ENCODE data around the gene COA7.
"Not testable (repeated sequence)": the region's sequence is repeated elsewhere in the genome, so short reads cannot be mapped to it uniquely, and the experiment has no call there.

The COA7 gene

GRCh38 chr1:52686830-52687229, 11.3 kb downstream of the COA7 start:
- no peaks in the 10 kb centered on the region for H3K27me3 Mint-ChIP-seq
- H3K4me1 Mint-ChIP-seq, result peaks cover 24% of the 10 kb centered on the region
- H3K36me3 Mint-ChIP-seq, result peaks cover 36% of the 10 kb centered on the region
- no peak overlapping the region for H3K4me3 Mint-ChIP-seq
- no peaks in the 10 kb centered on the region for H3K9me3 Mint-ChIP-seq
- CTCF ChIA-PET, result interaction anchor here (0.6 to 2.8 kb wide), 15 partner anchors 12 to 515 kb away, joined by 3 to 19 read pairs (median 4); partner anchors contain the start of genes ORC1, PRPF38A and TUT4
- H3K27ac Mint-ChIP-seq, result no peak overlapping the region
- DNase-seq, result no peak

- Mint-ChIP-seq H3K27ac (peak overlapping the region; percentile 47), H3K36me3 (peaks cover 34% of the 10 kb centered on the region), H3K4me1 (peaks cover 24% of the 10 kb centered on the region)
- H3K4me3 Mint-ChIP-seq, H3K9me3 Mint-ChIP-seq, H3K27me3 Mint-ChIP-seq: not testable (repeated sequence)
- CTCF ChIA-PET, result interaction anchor here (0.6 to 2.8 kb wide), 18 partner anchors 10 to 515 kb away, joined by 3 to 19 read pairs (median 4); partner anchors contain the start of genes ORC1, PRPF38A and TUT4
- peak; percentile 87 for DNase-seq
Measured at GRCh38 chr1:52686261-52686751, 11.8 kb downstream of the COA7 start.

- Mint-ChIP-seq H3K4me1 (peaks cover 24% of the 10 kb centered on the region), H3K27ac (no peak overlapping the region), H3K9me3 (no peaks in the 10 kb centered on the region), H3K36me3 (peaks cover 35% of the 10 kb centered on the region), H3K27me3 (no peaks in the 10 kb centered on the region), H3K4me3 (no peak overlapping the region)
- CTCF ChIA-PET, result interaction anchor here (1.0 to 2.8 kb wide), 3 partner anchors 10 to 281 kb away, joined by 3 to 15 read pairs (median 3); partner anchors contain the start of genes ORC1, PRPF38A and SHISAL2A
- no peak for DNase-seq
Measured at GRCh38 chr1:52684545-52684944, 13.6 kb downstream of the COA7 start.

GRCh38 chr1:52683367-52683940, 14.7 kb downstream of the COA7 start:
- CTCF ChIA-PET, result interaction anchor here (1.1 to 1.6 kb wide), 2 partner anchors 17 to 47 kb away, joined by 4 to 6 read pairs; no protein-coding TSS in a partner anchor
- no peak overlapping the region for H3K27ac Mint-ChIP-seq

GRCh38 chr1:52681136-52681535, 17.0 kb downstream of the COA7 start:
- H3K4me3 Mint-ChIP-seq, result no peak overlapping the region
- CTCF ChIA-PET, result no interaction called here
- no peak for DNase-seq
- H3K9me3 Mint-ChIP-seq, result no peaks in the 10 kb centered on the region
- peaks cover 24% of the 10 kb centered on the region for H3K36me3 Mint-ChIP-seq
- no peaks in the 10 kb centered on the region for H3K27me3 Mint-ChIP-seq
- H3K27ac Mint-ChIP-seq, result no peak overlapping the region
- peaks cover 22% of the 10 kb centered on the region for H3K4me1 Mint-ChIP-seq

More at GRCh38 chr1:52683367-52683940, 14.7 kb downstream of the COA7 start:
- no peak for DNase-seq
- Mint-ChIP-seq H3K27me3 (no peaks in the 10 kb centered on the region), H3K4me3 (no peak overlapping the region), H3K36me3 (peaks cover 33% of the 10 kb centered on the region), H3K4me1 (peaks cover 24% of the 10 kb centered on the region), H3K9me3 (no peaks in the 10 kb centered on the region)

GRCh38 chr1:52680353-52680752, 17.8 kb downstream of the COA7 start:
- H3K4me1 Mint-ChIP-seq, result peaks cover 17% of the 10 kb centered on the region
- H3K27me3 Mint-ChIP-seq, result no peaks in the 10 kb centered on the region
- peaks cover 22% of the 10 kb centered on the region for H3K36me3 Mint-ChIP-seq
- no peak for DNase-seq
- H3K9me3 Mint-ChIP-seq, result no peaks in the 10 kb centered on the region
- H3K27ac Mint-ChIP-seq, result no peak overlapping the region
- H3K4me3 Mint-ChIP-seq, result no peak overlapping the region
- CTCF ChIA-PET, result no interaction called here

- Mint-ChIP-seq H3K36me3 (peaks cover 22% of the 10 kb centered on the region), H3K27me3 (no peaks in the 10 kb centered on the region), H3K4me1 (peaks cover 20% of the 10 kb centered on the region), H3K27ac (no peak overlapping the region), H3K4me3 (no peak overlapping the region), H3K9me3 (no peaks in the 10 kb centered on the region)
- CTCF ChIA-PET, result no interaction called here
- no peak for DNase-seq
Measured at GRCh38 chr1:52679498-52679897, 18.6 kb downstream of the COA7 start.

- no peak overlapping the region for H3K27ac Mint-ChIP-seq
- DNase-seq, result no peak
- CTCF ChIA-PET, result no interaction called here
- H3K4me1 Mint-ChIP-seq, result peaks cover 22% of the 10 kb centered on the region
- no peaks in the 10 kb centered on the region for H3K27me3 Mint-ChIP-seq
- no peak overlapping the region for H3K4me3 Mint-ChIP-seq
- H3K9me3 Mint-ChIP-seq, result no peaks in the 10 kb centered on the region
- H3K36me3 Mint-ChIP-seq, result peaks cover 21% of the 10 kb centered on the region
Measured at GRCh38 chr1:52679048-52679447, 19.1 kb downstream of the COA7 start.

- Mint-ChIP-seq H3K36me3 (peaks cover 17% of the 10 kb centered on the region), H3K27ac (peak overlapping the region; percentile 5), H3K4me3 (no peak overlapping the region), H3K9me3 (no peaks in the 10 kb centered on the region), H3K27me3 (no peaks in the 10 kb centered on the region), H3K4me1 (peaks cover 14% of the 10 kb centered on the region)
- no peak for DNase-seq
- CTCF ChIA-PET, result no interaction called here
Measured at GRCh38 chr1:52677076-52677806, 20.9 kb downstream of the COA7 start.

GRCh38 chr1:52676249-52676903, 21.8 kb downstream of the COA7 start:
- no peak overlapping the region for H3K27ac Mint-ChIP-seq
- H3K4me3 Mint-ChIP-seq, result no peak overlapping the region
- no peaks in the 10 kb centered on the region for H3K27me3 Mint-ChIP-seq
- H3K9me3 Mint-ChIP-seq, result no peaks in the 10 kb centered on the region
- peaks cover 14% of the 10 kb centered on the region for H3K4me1 Mint-ChIP-seq
- CTCF ChIA-PET, result interaction anchor here (0.9 to 2.5 kb wide), 2 partner anchors 9 to 10 kb away, joined by 6 to 7 read pairs; no protein-coding TSS in a partner anchor
- DNase-seq, result no peak
- H3K36me3 Mint-ChIP-seq, result peaks cover 17% of the 10 kb centered on the region

GRCh38 chr1:52674497-52675384, 23.4 kb downstream of the COA7 start:
- Mint-ChIP-seq H3K36me3 (peaks cover 20% of the 10 kb centered on the region), H3K4me1 (peaks cover 14% of the 10 kb centered on the region), H3K27ac (peak overlapping the region; percentile 78), H3K9me3 (no peaks in the 10 kb centered on the region), H3K27me3 (no peaks in the 10 kb centered on the region), H3K4me3 (no peak overlapping the region)
- DNase-seq, result no peak
- CTCF ChIA-PET, result interaction anchor here (0.7 to 2.5 kb wide), 4 partner anchors 8 to 14 kb away, joined by 3 to 6 read pairs (median 3); no protein-coding TSS in a partner anchor

- H3K27me3 Mint-ChIP-seq, result no peaks in the 10 kb centered on the region
- H3K27ac Mint-ChIP-seq, result no peak overlapping the region
- CTCF ChIA-PET, result no interaction called here
- H3K9me3 Mint-ChIP-seq, result no peaks in the 10 kb centered on the region
- H3K36me3 Mint-ChIP-seq, result peaks cover 26% of the 10 kb centered on the region
- H3K4me1 Mint-ChIP-seq, result peaks cover 14% of the 10 kb centered on the region
- no peak overlapping the region for H3K4me3 Mint-ChIP-seq
- no peak for DNase-seq
Measured at GRCh38 chr1:52673513-52673912, 24.6 kb downstream of the COA7 start.

GRCh38 chr1:52672946-52673345, 25.2 kb downstream of the COA7 start:
- DNase-seq, result no peak
- Mint-ChIP-seq H3K4me1 (peaks cover 14% of the 10 kb centered on the region), H3K4me3 (no peak overlapping the region), H3K9me3 (no peaks in the 10 kb centered on the region), H3K27me3 (no peaks in the 10 kb centered on the region), H3K36me3 (peaks cover 30% of the 10 kb centered on the region), H3K27ac (no peak overlapping the region)
- CTCF ChIA-PET, result no interaction called here
